ENCODE results near the gene STK32C.

Gene STK32C

DNA sequence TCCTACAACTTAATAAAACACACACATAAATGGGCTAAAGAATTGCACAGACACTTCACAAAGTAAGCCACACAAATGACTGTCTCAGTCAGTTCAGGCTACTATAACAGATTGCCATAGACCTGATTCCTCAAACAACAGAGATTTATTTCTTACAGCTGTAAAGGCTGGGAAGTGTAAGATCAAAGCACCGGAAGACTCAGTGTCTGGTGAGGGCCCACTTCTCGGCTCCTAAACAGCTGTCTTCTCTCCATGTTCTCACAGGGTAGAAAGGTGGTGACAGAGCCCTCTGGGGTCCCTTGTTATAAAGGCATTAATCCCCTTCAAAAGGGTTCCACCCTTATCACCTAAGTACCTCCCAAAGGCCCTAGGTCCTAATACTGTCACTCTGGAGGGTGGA is 18.3 kb downstream of the STK32C start:
- no peak for DNase-seq (ENCODE audit: extremely low read depth in 1 of 2, low read depth in 1 of 2)

DNA sequence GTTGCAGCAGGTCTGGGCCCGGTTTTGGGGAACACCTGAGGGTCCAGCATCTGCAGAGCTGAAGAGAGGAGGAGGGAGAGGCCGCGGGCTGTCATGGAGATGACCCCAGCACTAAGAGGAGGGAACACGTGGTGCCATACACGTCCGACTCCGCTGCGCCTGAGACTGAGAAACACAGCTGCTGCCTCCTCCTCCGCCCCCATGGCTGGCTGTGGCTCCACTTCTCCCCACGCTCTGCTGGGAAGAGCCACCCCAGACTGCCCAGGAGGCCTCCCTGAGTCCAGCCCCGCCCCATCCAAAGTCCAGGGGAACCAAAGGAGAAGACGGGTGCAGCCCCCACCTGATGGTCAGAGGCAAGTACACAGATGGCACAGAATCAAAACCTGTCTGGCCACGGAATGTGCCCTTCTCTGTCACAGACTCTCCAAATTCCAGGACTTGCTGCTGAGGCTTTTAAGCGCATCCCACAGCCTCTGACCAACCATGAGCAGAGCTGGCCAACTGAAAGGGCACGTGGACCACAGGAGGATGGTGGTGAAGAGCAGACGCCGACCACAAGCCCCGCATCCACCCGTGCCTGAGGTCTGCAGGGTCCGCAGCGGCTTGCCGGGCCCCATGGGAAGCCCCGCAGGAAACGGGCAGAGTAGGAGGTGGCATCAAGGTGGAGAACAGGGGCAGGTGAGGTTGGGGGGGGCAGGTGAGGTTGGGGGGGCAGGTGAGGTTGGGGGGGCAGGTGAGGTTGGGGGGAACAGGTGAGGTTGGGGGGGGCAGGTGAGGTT is 24.0 kb downstream of the STK32C start:
- DNase-seq (ENCODE audit: extremely low read depth in 1 of 2, low read depth in 1 of 2), result no peak

DNA sequence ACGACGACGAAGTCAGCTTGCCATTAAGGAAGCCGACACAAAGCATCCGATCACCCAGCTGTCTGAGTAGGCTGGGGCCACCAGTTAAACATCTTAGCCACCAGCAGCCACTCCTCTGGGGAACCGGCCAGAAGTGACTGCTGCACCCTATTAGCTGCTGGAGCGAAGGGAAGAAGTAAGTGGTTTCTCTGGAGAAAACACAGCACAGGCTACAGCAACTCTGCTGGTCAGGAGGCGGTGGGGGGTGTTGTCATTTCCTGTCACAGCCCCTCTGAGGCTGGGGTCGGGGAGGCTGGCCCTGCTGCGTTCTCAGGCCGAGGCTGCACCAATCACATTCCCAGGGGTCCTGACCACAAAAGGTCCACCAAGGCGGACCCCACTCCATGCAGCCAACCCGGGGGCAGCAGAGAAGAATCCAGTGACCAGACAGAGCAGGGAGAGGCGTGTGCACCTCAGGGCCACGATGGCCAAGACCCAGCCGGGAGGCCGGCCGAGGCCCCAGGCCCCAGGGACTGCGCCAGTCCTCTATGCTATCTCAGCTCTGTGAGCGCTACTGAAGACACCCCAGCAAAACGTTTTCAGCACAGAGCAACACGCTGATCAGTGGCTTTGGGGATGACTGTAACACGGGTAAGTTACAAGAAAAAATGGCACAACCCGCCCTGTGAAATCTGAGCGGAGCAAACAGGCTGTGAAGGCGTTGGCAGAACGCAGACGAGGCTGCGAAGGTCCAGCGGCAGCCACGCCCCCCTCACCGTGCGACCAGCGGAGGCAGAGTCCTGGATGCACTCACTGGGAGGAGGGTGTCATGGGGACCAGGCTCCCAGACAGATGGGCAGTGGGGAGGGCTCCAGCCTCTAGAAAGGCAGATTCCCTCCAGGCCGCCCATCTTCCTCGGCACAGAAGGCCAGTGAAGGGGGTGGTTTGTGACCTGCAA is 24.8 kb downstream of the STK32C start:
- DNase-seq (ENCODE audit: extremely low read depth in 1 of 2, low read depth in 1 of 2), result no peak

DNA sequence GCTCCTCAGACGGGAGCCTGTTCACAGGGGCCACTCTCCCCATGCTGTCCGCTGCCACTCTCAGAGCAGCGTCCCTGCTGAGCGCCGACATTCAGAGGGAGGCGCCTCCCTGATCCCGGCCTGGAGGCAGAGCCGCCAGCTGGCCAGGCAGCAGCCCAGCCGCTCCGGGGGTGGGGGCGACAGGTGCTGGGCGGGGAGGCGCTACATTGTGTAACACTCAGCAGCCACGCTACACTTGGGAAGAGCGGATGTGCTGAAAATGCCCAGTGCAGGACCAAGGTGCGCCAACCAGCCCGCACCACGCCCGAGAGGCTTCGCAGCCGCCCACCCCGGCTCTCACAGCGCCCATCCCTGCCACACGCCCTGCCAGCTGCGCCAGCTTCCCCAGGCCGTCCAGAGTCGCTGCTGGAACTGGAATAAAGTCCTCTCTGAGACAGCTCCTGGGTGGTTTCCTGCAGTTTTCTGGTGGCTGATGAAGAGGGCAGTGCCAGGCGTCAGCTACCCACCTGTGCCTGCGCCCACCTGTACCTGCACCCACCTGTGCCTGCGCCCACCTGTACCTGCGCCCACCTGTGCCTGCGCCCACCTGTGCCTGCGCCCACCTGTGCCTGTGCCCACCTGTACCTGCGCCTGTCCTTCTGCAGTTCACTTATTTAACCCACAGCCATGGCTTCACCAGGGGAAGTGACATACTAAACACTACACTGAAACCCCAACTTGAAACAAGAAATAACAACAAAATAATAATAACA is 25.7 kb downstream of the STK32C start:
- DNase-seq (ENCODE audit: extremely low read depth in 1 of 2, low read depth in 1 of 2), result no peak

DNA sequence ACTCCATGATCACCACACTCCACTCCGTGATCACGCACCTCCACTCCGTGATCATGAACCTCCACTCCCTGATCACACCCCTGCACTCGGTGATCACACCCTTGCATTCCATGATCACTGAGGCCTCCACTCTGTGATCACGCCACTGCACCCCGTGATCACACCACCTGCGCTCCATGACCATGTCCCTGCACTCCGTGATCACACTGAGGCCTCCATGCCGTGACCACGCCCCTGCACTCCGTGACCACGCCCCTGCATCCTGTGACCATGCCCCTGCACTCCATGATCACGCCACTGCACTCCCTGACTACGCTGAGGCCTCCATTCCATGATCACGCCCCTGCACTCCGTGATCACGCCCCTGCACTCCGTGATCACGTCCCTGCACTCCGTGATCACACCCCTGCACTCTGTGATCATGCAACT is 27.1 kb downstream of the STK32C start:
- no peak for DNase-seq (ENCODE audit: extremely low read depth in 1 of 2, low read depth in 1 of 2)

DNA sequence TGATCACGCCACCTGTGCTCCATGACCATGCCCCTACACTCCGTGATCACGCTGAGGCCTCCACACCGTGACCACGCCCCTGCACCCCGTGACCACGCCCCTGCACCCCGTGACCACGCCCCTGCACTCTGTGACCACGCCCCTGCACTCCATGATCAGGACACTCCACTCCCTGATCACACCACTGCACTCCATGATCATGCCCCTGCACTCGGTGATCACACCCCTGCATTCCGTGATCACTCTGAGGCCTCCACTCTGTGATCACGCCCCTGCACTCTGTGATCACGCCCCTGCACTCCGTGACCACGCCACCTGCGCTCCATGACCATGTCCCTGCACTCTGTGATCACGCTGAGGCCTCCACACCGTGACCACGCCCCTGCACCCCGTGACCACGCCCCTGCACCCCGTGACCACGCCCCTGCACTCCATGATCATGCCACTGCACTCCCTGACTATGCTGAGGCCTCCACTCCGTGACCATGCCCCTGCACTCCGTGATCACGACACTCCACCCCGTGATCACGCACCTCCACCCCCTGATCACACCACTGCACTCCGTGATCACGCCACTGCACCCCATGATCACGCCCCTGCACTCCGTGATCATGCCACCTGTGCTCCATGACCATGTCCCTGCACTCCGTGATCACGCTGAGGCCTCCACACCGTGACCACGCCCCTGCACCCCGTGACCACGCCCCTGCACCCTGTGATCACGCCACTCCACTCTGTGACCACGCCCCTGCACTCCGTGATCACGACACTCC is 27.7 kb downstream of the STK32C start:
- no peak for DNase-seq (ENCODE audit: extremely low read depth in 1 of 2, low read depth in 1 of 2)

DNA sequence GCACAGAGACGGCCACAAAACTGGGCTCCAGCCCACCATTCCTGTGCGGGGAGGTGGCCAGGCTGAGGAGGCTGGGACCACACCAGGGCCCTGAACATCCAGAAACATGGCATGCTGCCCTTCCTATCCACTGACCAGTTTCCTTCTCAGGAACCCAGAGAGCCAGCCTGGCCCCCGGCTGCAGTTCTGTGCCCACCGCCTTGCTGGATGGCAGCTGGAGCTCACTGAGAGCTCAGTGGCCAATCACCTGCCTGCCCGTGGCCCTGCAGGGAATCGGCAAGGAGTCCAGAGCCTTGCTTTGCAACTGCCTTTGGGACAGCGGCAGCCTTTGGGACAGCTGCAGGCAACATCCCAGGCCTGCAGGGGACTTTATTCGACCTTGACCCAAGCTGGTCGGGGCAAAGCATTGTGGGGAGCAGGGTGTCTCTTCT is 30.4 kb downstream of the STK32C start:
- DNase-seq (ENCODE audit: extremely low read depth in 1 of 2, low read depth in 1 of 2), result no peak

DNA sequence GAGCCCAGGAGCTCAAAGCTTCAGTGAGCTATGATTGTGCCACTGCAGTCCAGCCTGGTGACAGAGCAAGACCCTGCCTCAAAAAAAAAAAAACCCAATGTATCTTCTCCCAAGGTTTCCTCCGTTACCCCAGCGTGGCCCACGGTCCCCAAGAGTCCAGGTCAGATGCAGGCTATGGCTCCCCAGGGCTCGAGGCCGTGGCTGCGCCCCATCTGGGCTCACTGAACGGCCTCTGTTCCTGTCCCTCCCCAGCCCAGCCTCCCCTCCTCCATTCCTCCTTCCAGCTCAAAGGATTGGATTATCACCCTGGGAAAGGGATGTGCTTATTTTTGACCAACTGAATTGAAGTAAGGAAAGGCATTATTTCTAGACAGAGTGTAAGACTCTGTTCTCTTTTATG is 31.0 kb downstream of the STK32C start:
- DNase-seq (ENCODE audit: extremely low read depth in 1 of 2, low read depth in 1 of 2), result no peak

DNA sequence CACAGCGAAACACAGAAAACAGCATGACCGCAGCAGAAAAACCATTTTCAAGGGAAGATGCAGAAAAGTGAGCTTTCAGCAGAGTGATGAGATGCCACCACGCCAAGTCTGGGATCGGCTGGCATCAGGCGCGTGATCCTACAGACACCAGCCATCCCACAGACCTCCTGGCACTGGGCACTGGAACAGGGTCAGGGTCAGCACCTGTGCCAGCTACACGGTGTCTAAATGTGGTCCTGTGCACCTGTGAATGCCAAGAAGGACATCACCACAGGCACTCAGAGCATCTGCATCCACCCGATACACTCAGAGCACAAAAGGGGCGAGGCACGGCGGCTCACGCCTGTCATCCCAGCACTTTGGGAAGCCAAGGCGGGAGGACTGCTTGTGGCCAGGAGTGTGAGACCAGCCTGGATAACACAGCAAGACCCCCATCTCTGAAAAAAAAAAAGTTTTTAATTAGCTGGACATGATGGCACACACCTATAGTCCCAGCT is 31.5 kb downstream of the STK32C start:
- no peak for DNase-seq (ENCODE audit: extremely low read depth in 1 of 2, low read depth in 1 of 2)

DNA sequence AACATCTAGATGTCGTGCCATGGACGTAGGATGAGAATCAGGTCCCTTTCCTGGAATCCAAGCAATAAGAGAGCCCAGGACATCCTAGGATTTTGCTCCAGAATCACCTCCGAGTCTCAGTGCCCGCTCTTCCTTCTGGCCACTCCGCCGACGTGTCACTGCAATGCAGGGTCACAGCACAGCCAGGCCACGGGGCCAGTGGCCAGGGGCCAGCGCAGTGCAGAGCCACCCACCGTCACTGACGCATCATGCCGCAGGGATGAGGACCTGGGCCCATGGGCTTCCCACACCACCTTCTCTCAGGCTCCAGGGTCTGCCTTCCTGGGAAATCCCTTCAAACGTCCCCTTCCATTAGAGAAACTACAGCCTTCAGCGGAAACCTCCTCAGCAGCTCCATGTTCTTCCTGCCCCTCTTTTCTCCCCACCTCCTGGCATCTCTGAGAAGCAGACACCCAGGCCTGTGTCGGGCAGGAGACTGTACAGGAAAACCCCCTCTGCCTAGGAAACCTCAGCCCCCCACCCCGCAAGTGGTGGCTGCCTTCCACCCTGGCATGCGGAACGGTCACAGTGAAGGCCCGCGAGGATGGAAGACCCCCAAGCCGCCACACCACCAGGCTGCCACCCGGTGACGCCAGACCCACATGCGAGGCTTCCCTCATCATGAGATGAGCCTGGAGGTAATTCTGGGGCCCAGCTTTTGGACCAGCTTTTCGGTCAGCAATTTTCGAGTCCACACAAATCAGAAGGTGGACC is 32.1 kb downstream of the STK32C start:
- no peak for DNase-seq (ENCODE audit: extremely low read depth in 1 of 2, low read depth in 1 of 2)

DNA sequence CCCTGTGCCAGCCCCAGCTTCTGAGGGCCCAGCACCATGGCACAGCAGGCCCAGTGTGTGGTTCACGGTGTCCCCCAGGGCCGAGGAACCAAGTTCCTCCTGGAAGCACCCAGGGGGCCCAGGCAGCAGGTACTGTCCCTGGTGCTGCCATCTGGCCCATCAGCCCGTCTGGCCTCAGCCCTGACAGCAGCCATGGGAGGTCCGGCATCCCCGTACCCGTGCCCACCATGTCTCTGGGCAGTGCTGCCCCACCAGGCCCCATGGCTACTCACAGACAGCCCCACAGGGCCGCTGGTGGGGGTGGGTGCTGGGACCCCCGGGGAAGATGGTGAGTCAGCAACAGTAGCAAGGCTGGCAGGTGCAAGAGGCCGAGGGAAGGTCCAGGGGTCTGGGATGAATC is 32.8 kb downstream of the STK32C start:
- no peak for DNase-seq (ENCODE audit: extremely low read depth in 1 of 2, low read depth in 1 of 2)

DNA sequence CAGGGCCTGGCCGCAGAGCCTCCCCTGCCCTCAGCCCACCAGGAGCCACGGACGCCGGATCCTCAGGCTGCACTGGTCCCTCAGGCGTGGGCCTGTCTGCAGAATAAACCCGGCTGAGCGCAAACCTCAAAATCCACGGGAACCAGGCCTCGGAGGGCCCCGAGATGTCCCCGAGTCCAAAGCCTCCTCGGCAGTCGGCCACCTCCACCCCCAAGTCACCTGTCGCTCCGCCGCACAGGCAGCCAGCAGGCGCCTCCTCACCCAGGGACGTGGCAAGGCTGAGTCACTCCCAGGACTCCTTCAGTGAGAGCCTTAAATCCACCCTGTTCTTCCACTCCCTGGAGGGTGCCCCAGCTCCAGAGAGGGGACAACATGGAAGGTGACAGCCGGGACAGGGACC is 33.2 kb downstream of the STK32C start:
- no peak for DNase-seq (ENCODE audit: extremely low read depth in 1 of 2, low read depth in 1 of 2)

DNA sequence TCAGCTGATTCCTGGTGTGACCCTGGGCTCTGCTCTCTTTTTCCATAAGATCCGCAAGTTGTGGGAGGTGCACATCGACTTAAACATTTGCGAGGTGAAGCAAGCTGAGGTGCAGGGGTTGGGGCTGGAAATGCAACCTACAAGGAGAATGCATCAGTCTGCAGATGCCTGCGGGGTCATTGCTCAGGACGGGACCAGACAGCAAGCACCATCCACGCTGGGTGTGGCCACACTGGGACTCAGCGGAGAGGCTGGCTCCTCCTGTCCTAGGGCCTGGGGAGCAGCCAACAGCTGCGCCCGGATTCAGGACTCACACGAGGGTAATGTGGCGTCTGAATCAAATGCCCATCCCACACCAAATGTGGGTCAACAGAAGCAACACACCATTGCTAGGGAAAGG is 33.8 kb downstream of the STK32C start:
- no peak for DNase-seq (ENCODE audit: extremely low read depth in 1 of 2, low read depth in 1 of 2)

DNA sequence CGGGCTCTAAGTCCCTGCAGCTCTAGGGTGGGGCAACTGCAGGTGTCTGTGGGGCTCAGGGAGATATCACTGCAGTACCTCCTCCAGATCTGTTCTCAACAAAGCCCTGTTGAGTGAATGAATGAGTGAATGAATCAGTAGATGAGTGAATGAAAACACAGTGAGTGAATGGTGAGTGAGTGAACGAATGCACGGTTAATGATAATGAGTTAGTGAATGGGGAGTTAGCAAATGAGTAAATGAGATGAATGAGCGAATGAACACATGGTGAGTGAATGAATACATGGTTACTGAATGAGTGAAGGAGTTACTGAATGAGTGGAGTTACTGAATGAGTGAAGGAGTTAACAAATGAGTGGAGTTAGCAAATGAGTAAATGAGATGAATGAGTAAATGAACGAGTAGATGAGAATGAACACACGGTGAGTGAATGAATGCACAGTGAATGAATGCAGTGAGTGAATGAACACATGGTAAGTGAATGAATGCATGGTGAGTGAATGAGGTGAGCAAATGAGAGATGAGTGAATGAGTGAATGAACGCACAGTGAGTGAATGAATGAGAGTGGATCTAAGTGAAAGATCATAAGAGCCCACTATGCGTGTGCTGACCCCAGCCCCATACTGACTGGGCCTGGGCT is 34.3 kb downstream of the STK32C start:
- no peak for DNase-seq (ENCODE audit: extremely low read depth in 1 of 2, low read depth in 1 of 2)

DNA sequence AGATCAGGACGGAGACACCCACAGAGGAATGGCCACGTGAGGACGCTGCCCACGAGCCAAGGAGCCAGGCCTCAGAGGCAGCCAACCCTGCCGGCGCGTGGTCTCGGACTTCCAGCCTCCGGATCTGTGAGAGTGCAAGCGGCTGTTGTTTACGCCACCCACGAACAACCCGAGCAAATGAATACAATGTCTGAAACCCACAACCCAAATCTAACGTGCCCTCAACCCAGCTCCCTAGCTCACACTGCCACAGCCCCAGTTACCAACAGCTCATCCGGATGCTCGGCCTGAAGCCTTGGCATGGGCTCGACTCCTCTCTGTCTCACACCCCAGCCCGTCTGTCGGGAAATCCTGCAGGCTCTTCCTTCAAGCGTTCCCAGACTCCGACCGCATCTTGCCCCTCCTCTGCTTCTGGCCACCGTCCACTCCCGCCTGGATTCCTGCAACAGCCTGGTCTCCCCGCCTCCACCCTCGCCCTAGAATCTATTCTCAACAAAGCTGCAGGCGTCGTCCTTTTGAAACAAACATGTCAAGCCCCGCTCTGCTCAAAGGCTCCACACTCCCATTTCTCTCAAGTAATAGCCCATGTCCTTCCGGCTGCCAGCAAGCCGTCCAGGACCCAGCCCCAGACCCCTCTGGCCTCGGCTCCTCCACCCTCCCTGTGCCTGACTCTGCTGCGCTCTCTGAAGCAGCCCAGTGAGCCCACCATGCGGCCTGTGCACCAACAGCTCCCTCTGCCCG is 35.3 kb downstream of the STK32C start:
- no peak for DNase-seq (ENCODE audit: extremely low read depth in 1 of 2, low read depth in 1 of 2)

DNA sequence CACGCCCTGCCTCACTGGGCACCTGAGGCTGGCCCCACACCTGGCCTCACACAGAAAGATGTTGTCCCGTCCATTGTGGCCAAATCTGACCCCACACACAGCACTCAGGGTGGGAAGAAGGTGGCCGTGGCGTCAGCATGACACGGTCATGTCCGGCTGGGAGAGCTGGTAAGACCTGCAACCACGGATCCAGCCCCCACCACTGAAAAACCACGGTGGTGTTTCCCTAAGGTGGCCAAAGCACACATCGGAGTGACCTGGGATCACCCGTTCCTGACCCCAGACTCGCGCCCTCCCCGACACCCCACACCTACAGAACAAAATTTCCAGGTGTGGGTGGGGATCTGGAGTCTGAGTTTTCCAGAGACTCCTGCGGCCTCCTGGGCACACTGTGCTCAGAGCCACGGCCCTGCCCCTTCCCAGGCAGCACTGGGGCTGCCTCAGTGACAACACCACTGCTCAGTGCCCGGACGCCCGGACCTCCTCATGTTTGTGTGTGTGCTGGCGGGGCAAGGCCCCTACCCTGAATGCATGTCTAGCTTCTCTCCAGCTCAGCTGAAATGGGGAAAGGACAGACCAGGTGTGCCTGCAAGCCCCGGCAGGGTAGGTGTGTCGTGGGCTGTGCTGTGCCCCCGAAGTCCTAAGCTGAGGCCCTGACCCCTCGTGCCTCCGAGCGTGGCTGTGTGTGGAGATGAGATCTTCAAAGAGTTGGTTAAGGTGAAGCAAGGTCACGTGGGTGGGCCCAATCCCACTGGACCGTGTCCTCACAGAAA is 36.1 kb downstream of the STK32C start:
- no peak for DNase-seq (ENCODE audit: extremely low read depth in 1 of 2, low read depth in 1 of 2)

DNA sequence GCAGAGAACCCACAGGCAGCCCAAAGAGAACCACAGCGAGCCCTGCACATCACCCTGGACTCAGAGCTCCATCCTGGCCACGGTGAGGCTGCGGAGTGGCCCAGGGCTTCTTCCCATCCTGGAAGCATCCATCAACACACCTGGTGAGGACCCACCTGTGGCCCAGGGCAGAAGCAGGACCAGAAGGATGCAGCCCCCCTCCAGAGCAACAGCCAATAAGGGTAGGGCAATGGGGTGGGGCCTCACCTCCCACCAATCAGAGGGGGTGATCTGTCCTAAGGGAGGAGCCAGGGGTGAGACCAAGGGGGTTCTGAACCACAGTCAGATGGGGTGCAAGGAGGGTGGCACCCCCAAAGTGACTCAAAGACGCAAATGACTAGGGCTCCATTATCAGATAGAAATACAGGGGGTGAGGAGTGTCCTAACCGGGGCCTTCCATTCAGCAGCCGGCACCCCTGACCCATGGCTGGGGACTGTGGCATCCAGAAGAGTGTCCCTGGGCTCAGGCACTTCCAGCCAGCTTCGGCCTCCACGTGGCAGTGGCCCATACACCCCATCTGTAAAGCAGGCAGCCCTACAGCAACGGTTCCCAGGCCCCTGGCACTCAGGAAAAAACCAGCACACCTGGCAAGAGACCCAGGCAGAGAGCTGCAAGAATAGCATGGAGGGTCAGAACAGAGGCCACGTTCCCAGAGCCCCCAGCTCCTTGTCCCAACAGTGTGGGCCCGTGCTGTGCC is 36.9 kb downstream of the STK32C start:
- no peak for DNase-seq (ENCODE audit: extremely low read depth in 1 of 2, low read depth in 1 of 2)

Data from stimulated activated CD8-positive, alpha-beta memory T cell treated with anti-CD3 and anti-CD28 coated beads, Interleukin-7, amount 100 ng/mL, for 48 hours (primary cell).